DOHH2 (cell line): Measurements from ENCODE around the gene SHROOM1.

Source experiments
- H3F3A ChIP-seq: fragments of 200-600 bp; sonication (generic), shearing (Covaris generic); 2 replicates; pipeline ENCODE4 v1.6.0; 2016; ENCODE audit warnings: antibody characterized with exemption, mild to moderate bottlenecking; ENCODE audit not compliant: control insufficient read depth, insufficient read depth
- H3K27ac ChIP-seq: fragments of 200-600 bp; sonication (generic); 2 replicates; pipeline ENCODE4 v1.5.1; 2014; ENCODE audit warnings: low read depth, mild to moderate bottlenecking, low read length, moderate library complexity
- H3K27me3 ChIP-seq: fragments of 200-600 bp; sonication (generic); 2 replicates; pipeline ENCODE4 v1.6.1; 2014; ENCODE audit warnings: mild to moderate bottlenecking, low read length, mixed read lengths; ENCODE audit not compliant: control insufficient read depth
- H3K36me3 ChIP-seq: fragments of 200-600 bp; sonication (generic); 2 replicates; pipeline ENCODE4 v1.6.1; 2014; ENCODE audit warnings: mild to moderate bottlenecking, low read length, moderate library complexity, mixed read lengths; ENCODE audit not compliant: control insufficient read depth
- H3K4me1 ChIP-seq: fragments of 200-600 bp; sonication (generic); 2 replicates; pipeline ENCODE4 v1.6.1; 2014; ENCODE audit warnings: mild to moderate bottlenecking, low read length, mixed read lengths; ENCODE audit not compliant: control insufficient read depth
- H3K4me2 ChIP-seq: fragments of 200-600 bp; sonication (generic); 2 replicates; pipeline ENCODE4 v1.6.0; 2014; ENCODE audit warnings: mild to moderate bottlenecking, low read length, moderate library complexity
- H3K4me3 ChIP-seq: fragments of 200-600 bp; sonication (generic); 2 replicates; pipeline ENCODE4 v1.5.1; 2014; ENCODE audit warnings: mild to moderate bottlenecking, low read length, mixed read lengths
- H3K79me2 ChIP-seq: fragments of 200-600 bp; sonication (generic); 2 replicates; pipeline ENCODE4 v1.6.1; 2014; ENCODE audit warnings: mild to moderate bottlenecking, low read length, mixed read lengths; ENCODE audit not compliant: control insufficient read depth
- H3K9me2 ChIP-seq: fragments of 200-600 bp; sonication (generic); replicated peaks from 2 replicates; pipeline ENCODE4 v1.6.1; 2014; ENCODE audit warnings: mild to moderate bottlenecking, low read length, mixed read lengths; ENCODE audit not compliant: control insufficient read depth
- H3K9me3 ChIP-seq: fragments of 200-600 bp; sonication (generic); 2 replicates; pipeline ENCODE4 v1.6.1; 2014; ENCODE audit warnings: antibody characterized with exemption, low read length, mixed read lengths; ENCODE audit not compliant: control insufficient read depth, insufficient read depth
- H4K20me1 ChIP-seq: fragments of 200-600 bp; sonication (generic); 2 replicates; pipeline ENCODE4 v1.6.0; 2014; ENCODE audit warnings: low read depth, mild to moderate bottlenecking, antibody characterized with exemption, low read length, moderate library complexity; ENCODE audit not compliant: control insufficient read depth, insufficient read depth
- CTCF ChIP-seq: fragments of 200-600 bp; sonication (generic); IDR thresholded peaks from one replicate; pipeline ENCODE4 v1.5.1; 2014; ENCODE audit warnings: antibody characterized with exemption, mild to moderate bottlenecking, low read depth, low read length; ENCODE audit not compliant: poor library complexity, severe bottlenecking
- EZH2phosphoT487 ChIP-seq: fragments of 200-600 bp; sonication (generic); IDR thresholded peaks from 2 replicates; pipeline ENCODE4 v1.6.1; 2017; ENCODE audit warnings: borderline replicate concordance, mild to moderate bottlenecking, antibody characterized with exemption, low read length, moderate library complexity, mixed read lengths

SHROOM1 gene

GRCh38 chr5:132830436-132831094 is at the start of gene SHROOM1:
Gene SHROOM1 (minus strand): TSS chr5:132830647. CDS start chr5:132826140, 4,507 bp downstream.
- H3K36me3 ChIP-seq, result no peaks in the 10 kb centered on the region
- no peaks in the 10 kb centered on the region for H3F3A ChIP-seq
- peak within 1 kb of the TSS; percentile 78 for H3K4me3 ChIP-seq
- peaks cover 4% of the 10 kb centered on the region for H3K4me1 ChIP-seq
- H3K9me3 ChIP-seq, result no peaks in the 10 kb centered on the region
- H3K27me3 ChIP-seq, result peaks cover 56% of the 10 kb centered on the region
- H3K27ac ChIP-seq, result no peak within 1 kb of the TSS
- TF ChIP-seq EZH2phosphoT487 (no peak), CTCF (no peak)
- no peaks in the 10 kb centered on the region for H3K9me2 ChIP-seq
- H4K20me1 ChIP-seq, result no peaks in the 10 kb centered on the region
- no peaks in the 10 kb centered on the region for H3K79me2 ChIP-seq
- H3K4me2 ChIP-seq, result peak within 1 kb of the TSS; percentile 83

GRCh38 chr5:132877938-132878337 is 47.5 kb upstream of the SHROOM1 start:
- peaks cover 61% of the 10 kb centered on the region for H3K36me3 ChIP-seq
- no peak overlapping the region for H3K4me3 ChIP-seq
- peaks cover 8% of the 10 kb centered on the region for H3F3A ChIP-seq
- H3K27me3 ChIP-seq, result no peaks in the 10 kb centered on the region
- TF ChIP-seq EZH2phosphoT487, result no peak
- no peaks in the 10 kb centered on the region for H3K79me2 ChIP-seq
- H3K4me2 ChIP-seq, result no peak overlapping the region
- no peaks in the 10 kb centered on the region for H3K9me3 ChIP-seq
- no peaks in the 10 kb centered on the region for H3K4me1 ChIP-seq
- no peaks in the 10 kb centered on the region for H4K20me1 ChIP-seq
- H3K9me2 ChIP-seq, result no peaks in the 10 kb centered on the region
- H3K27ac ChIP-seq, result no peak overlapping the region

- Histone ChIP-seq H3K36me3 (peaks cover 61% of the 10 kb centered on the region), H3K9me3 (no peaks in the 10 kb centered on the region), H3F3A (peaks cover 11% of the 10 kb centered on the region; the same call in 1 of the 2 replicates), H3K9me2 (no peaks in the 10 kb centered on the region), H3K4me1 (no peaks in the 10 kb centered on the region), H3K27me3 (no peaks in the 10 kb centered on the region), H3K4me3 (no peak overlapping the region), H3K4me2 (no peak overlapping the region), H3K27ac (no peak overlapping the region), H4K20me1 (no peaks in the 10 kb centered on the region), H3K79me2 (no peaks in the 10 kb centered on the region)
- TF ChIP-seq EZH2phosphoT487, result no peak
- no peak for TF ChIP-seq CTCF
These were observed 47.0 kb upstream of the SHROOM1 start for GRCh38 chr5:132877466-132877865.

GRCh38 chr5:132876020-132876759 is 45.7 kb upstream of the SHROOM1 start:
- peaks cover 11% of the 10 kb centered on the region for H3F3A ChIP-seq
- no peak overlapping the region for H3K4me3 ChIP-seq
- TF ChIP-seq EZH2phosphoT487 (no peak), CTCF (no peak)
- peaks cover 62% of the 10 kb centered on the region for H3K36me3 ChIP-seq
- H3K4me1 ChIP-seq, result no peaks in the 10 kb centered on the region
- H3K79me2 ChIP-seq, result no peaks in the 10 kb centered on the region
- no peaks in the 10 kb centered on the region for H3K9me3 ChIP-seq
- H3K27ac ChIP-seq, result no peak overlapping the region
- H3K4me2 ChIP-seq, result no peak overlapping the region
- H3K27me3 ChIP-seq, result no peaks in the 10 kb centered on the region
- H3K9me2 ChIP-seq, result no peaks in the 10 kb centered on the region
- H4K20me1 ChIP-seq, result no peaks in the 10 kb centered on the region
